ENCODE results near the gene SIMC1. TPM values are rescaled to one million over a fixed set of nuclear protein-coding genes. Genes with fewer than 3 reads are reported as not detected.

The SIMC1 gene
- total RNA-seq, 1 experiment from 2014 or later = 19.7 TPM

- no peak overlapping the region for H3K27ac ChIP-seq (ENCODE audit: low read depth, low read length)
- RAD21 ChIA-PET (ENCODE audit: low non-redundant PET in 1 of 2, low total read pairs in 2 of 2, uncharacterized antibody in 2 of 2, unreplicated experiment in 2 of 2) = no interaction called here
- peaks cover 20 to 42% of the 10 kb centered on the region in 2 experiments; a peak in 3 of 4 replicates for H3K36me3 ChIP-seq (ENCODE audit: control insufficient read depth in 1 of 2, insufficient read depth in 2 of 2, low read length in 2 of 2)
- no peaks in the 10 kb centered on the region for H3K4me1 ChIP-seq (ENCODE audit: control insufficient read depth in 1 of 2, insufficient read depth in 2 of 2, low read length in 2 of 2)
- no peak for ATAC-seq
- TF ChIP-seq EZH2phosphoT487 (IDR thresholded peaks at IDR 0.05; ENCODE audit: borderline replicate concordance) (no peak), RAD21 (IDR thresholded peaks at IDR 0.05; ENCODE audit: low read depth) (no peak), EZH2 (IDR thresholded peaks at IDR 0.05) (no peak), SP1 (IDR thresholded peaks at IDR 0.05; ENCODE audit: low read depth) (no peak), ZFX (IDR thresholded peaks at IDR 0.05) (no peak), CEBPB (IDR thresholded peaks at IDR 0.05; ENCODE audit: low read depth) (no peak), ELF1 (IDR thresholded peaks at IDR 0.05; ENCODE audit: borderline replicate concordance, low read depth) (no peak), YY1 (IDR thresholded peaks at IDR 0.05; ENCODE audit: extremely low read depth, insufficient replicate concordance, low read depth, low read length) (no peak), TCF7L2 (IDR thresholded peaks at IDR 0.05; ENCODE audit: borderline replicate concordance, extremely low read depth, insufficient read depth, insufficient read length) (no peak), POLR2A (IDR thresholded peaks at IDR 0.05; ENCODE audit: borderline replicate concordance, extremely low read depth, insufficient read depth, insufficient read length) (no peak), ZNF274 (IDR thresholded peaks at IDR 0.05; ENCODE audit: low read depth, low read length) (no peak)
- TF ChIP-seq, protein P1, sequence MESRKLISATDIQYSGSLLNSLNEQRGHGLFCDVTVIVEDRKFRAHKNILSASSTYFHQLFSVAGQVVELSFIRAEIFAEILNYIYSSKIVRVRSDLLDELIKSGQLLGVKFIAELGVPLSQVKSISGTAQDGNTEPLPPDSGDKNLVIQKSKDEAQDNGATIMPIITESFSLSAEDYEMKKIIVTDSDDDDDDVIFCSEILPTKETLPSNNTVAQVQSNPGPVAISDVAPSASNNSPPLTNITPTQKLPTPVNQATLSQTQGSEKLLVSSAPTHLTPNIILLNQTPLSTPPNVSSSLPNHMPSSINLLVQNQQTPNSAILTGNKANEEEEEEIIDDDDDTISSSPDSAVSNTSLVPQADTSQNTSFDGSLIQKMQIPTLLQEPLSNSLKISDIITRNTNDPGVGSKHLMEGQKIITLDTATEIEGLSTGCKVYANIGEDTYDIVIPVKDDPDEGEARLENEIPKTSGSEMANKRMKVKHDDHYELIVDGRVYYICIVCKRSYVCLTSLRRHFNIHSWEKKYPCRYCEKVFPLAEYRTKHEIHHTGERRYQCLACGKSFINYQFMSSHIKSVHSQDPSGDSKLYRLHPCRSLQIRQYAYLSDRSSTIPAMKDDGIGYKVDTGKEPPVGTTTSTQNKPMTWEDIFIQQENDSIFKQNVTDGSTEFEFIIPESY (IDR thresholded peaks at IDR 0.05; ENCODE audit: extremely low read depth, insufficient replicate concordance, low read length) = no peak
- H3K9me2 ChIP-seq (ENCODE audit: insufficient read depth) = no peaks in the 10 kb centered on the region
- no peaks in the 10 kb centered on the region; the same call in 1 of the 2 replicates for H4K20me1 ChIP-seq (ENCODE audit: insufficient read depth)
- POLR2A ChIA-PET = no interaction called here
- H3K4me2 ChIP-seq (ENCODE audit: low read length) = no peak overlapping the region
- no TSS peak for BruUV-seq (replicated peaks)
- no peak overlapping the region for H2AFZ ChIP-seq (ENCODE audit: low read depth, low read length, poor library complexity, severe bottlenecking)
- intact Hi-C loops (cut with micrococcal nuclease) = no loop called here
- DNase-seq (ENCODE audit: low read depth, low spot score) = no peak
- CTCF ChIA-PET = no interaction called here
- no peaks in the 10 kb centered on the region for H3K9me3 ChIP-seq (ENCODE audit: control insufficient read depth in 1 of 2, insufficient read depth in 1 of 2, low read depth in 1 of 2, low read length in 2 of 2)
- no peak overlapping the region for H3K9ac ChIP-seq (ENCODE audit: low read length)
- no peak overlapping the region for H3K4me3 ChIP-seq (replicated peaks in 1 of 2; ENCODE audit: low read depth in 1 of 2, low read length in 2 of 2)
- peaks cover 10% of the 10 kb centered on the region; the same call in 1 of the 2 replicates for H3K79me2 ChIP-seq (ENCODE audit: insufficient read depth, low read length)
- no peaks in the 10 kb centered on the region for H3K27me3 ChIP-seq (ENCODE audit: insufficient read depth, low read length)
These were observed 141.7 kb downstream of the SIMC1 start for GRCh38 chr5:176379881-176380280.
